ENCODE data around the gene SPRN.

Gene SPRN

GRCh38 chr10:133460208-133460769 lies 35.9 kb upstream of the SPRN start:
- no peak for ATAC-seq
- TF ChIP-seq TOX (CRISPR knock-in tag; IDR thresholded peaks at IDR 0.05; ENCODE audit: borderline replicate concordance) (no peak), ARNTL (CRISPR knock-in tag; IDR thresholded peaks at IDR 0.05; ENCODE audit: borderline replicate concordance, low read depth) (no peak), TCF4 (CRISPR knock-in tag; IDR thresholded peaks at IDR 0.05; ENCODE audit: borderline replicate concordance) (no peak), ZFP3 (CRISPR knock-in tag; IDR thresholded peaks at IDR 0.05) (no peak), CREB5 (CRISPR knock-in tag; IDR thresholded peaks at IDR 0.05; ENCODE audit: low read depth) (no peak), ZFP30 (CRISPR knock-in tag; IDR thresholded peaks at IDR 0.05) (no peak), TSHZ2 (CRISPR knock-in tag; IDR thresholded peaks at IDR 0.05) (no peak), RARB (CRISPR knock-in tag; IDR thresholded peaks at IDR 0.05) (no peak), ZC3H10 (CRISPR knock-in tag; IDR thresholded peaks at IDR 0.05) (no peak), POU6F1 (CRISPR knock-in tag; IDR thresholded peaks at IDR 0.05; ENCODE audit: borderline replicate concordance, low read depth) (no peak), PATZ1 (CRISPR knock-in tag; IDR thresholded peaks at IDR 0.05; ENCODE audit: borderline replicate concordance) (no peak), ISL1 (CRISPR knock-in tag; IDR thresholded peaks at IDR 0.05) (no peak), SNAI2 (CRISPR knock-in tag; IDR thresholded peaks at IDR 0.05) (no peak)

- ATAC-seq: no peak
- no peak for TF ChIP-seq ZNF70 (CRISPR knock-in tag; IDR thresholded peaks at IDR 0.05)
- TF ChIP-seq ESRRG (CRISPR knock-in tag; IDR thresholded peaks at IDR 0.05): no peak
- no peak for TF ChIP-seq TSHZ2 (CRISPR knock-in tag; IDR thresholded peaks at IDR 0.05)
- TF ChIP-seq ZFP3 (CRISPR knock-in tag; IDR thresholded peaks at IDR 0.05): no peak
- no peak for TF ChIP-seq TCF4 (CRISPR knock-in tag; IDR thresholded peaks at IDR 0.05; ENCODE audit: borderline replicate concordance)
- no peak for TF ChIP-seq ZNF565 (CRISPR knock-in tag; conservative IDR thresholded peaks at IDR 0.05; ENCODE audit: low read depth)
These were observed 35.2 kb upstream of the SPRN start for GRCh38 chr10:133459454-133460207.

GRCh38 chr10:133458710-133459453 lies 34.5 kb upstream of the SPRN start:
- TF ChIP-seq ESRRG (CRISPR knock-in tag; IDR thresholded peaks at IDR 0.05) (no peak), ISL1 (CRISPR knock-in tag; IDR thresholded peaks at IDR 0.05) (no peak), PPARA (CRISPR knock-in tag; IDR thresholded peaks at IDR 0.05; ENCODE audit: borderline replicate concordance) (no peak), RARB (CRISPR knock-in tag; IDR thresholded peaks at IDR 0.05) (no peak), ZNF70 (CRISPR knock-in tag; IDR thresholded peaks at IDR 0.05) (no peak)
- ATAC-seq: no peak

Measured in SK-N-SH treated with all-trans-retinoic acid at 6 μM for 48 hours (cell line).